Activated CD4-positive, alpha-beta T cell treated with anti-CD3 and anti-CD28 coated beads, Interleukin-2, amount 10 ng/mL, durations not matched to agents 24 days and 14 days (primary cell): ENCODE results near the gene MED6. TPM values are rescaled to one million over a fixed set of nuclear protein-coding genes. Genes with fewer than 3 reads are reported as not detected.

Experiments used
- DNase-seq: peaks from one replicate; pipeline ENCODE4 v3.0.0; 2022
- H3K27ac Mint-ChIP-seq: one replicate; pipeline ENCODE4 v1.8.0; 2022; ENCODE audit warnings: mild to moderate bottlenecking, mixed read lengths
- H3K27me3 Mint-ChIP-seq: one replicate; pipeline ENCODE4 v1.8.0; 2022; ENCODE audit warnings: mixed read lengths
- H3K36me3 Mint-ChIP-seq: one replicate; pipeline ENCODE4 v1.8.0; 2022; ENCODE audit warnings: low read depth, mild to moderate bottlenecking, mixed read lengths
- H3K4me1 Mint-ChIP-seq: one replicate; pipeline ENCODE4 v1.8.0; 2021; ENCODE audit warnings: mixed read lengths
- H3K4me3 Mint-ChIP-seq: one replicate; pipeline ENCODE4 v1.8.0; 2022; ENCODE audit warnings: mild to moderate bottlenecking, moderate library complexity, mixed read lengths
- H3K9me3 Mint-ChIP-seq: one replicate; pipeline ENCODE4 v1.8.0; 2021; ENCODE audit warnings: mixed read lengths
- intact Hi-C: fragments of 100-400 bp; cut with micrococcal nuclease; formaldehyde crosslinking; loops from one replicate; pipeline ENCODE4 v1.15.1; 2023
- total RNA-seq: library from RNA; stranded (reverse); gene quantifications from 2 replicates; pipeline ENCODE4 v1.2.3, GENCODE V29; 2022

Gene MED6
- total RNA-seq: 57.0 and 59.7 TPM in 2 replicates

GRCh38 chr14:70600382-70601157 lies at the start of gene MED6:
MED6 (minus strand) TSS chr14:70600655; CDS start chr14:70600637, 18 bp downstream.
- H3K9me3 Mint-ChIP-seq: no peaks in the 10 kb centered on the region
- peaks cover 20% of the 10 kb centered on the region for H3K4me1 Mint-ChIP-seq
- peaks cover 16% of the 10 kb centered on the region for H3K27me3 Mint-ChIP-seq
- H3K36me3 Mint-ChIP-seq: peaks cover 3% of the 10 kb centered on the region
- intact Hi-C loops: loop anchor here (2.0 to 5.0 kb wide), 3 partner anchors 42 to 207 kb away; partner anchors contain the start of gene MAP3K9
- H3K27ac Mint-ChIP-seq: peak within 1 kb of the TSS; percentile 94
- peak; percentile 98 for DNase-seq
- H3K4me3 Mint-ChIP-seq: peak within 1 kb of the TSS; percentile 96

GRCh38 chr14:70649803-70650202 lies 49.3 kb upstream of the MED6 start:
- H3K9me3 Mint-ChIP-seq: peaks cover 4% of the 10 kb centered on the region
- H3K36me3 Mint-ChIP-seq: peaks cover 23% of the 10 kb centered on the region
- no peak overlapping the region for H3K27ac Mint-ChIP-seq
- H3K27me3 Mint-ChIP-seq: no peaks in the 10 kb centered on the region
- no peak overlapping the region for H3K4me3 Mint-ChIP-seq
- H3K4me1 Mint-ChIP-seq: peaks cover 65% of the 10 kb centered on the region
- intact Hi-C loops: no loop called here
- DNase-seq: no peak

- no peak overlapping the region for H3K27ac Mint-ChIP-seq
- intact Hi-C loops: no loop called here
Observed at GRCh38 chr14:70648346-70648745, 47.9 kb upstream of the MED6 start.

GRCh38 chr14:70646705-70647104 lies 46.2 kb upstream of the MED6 start:
- Mint-ChIP-seq H3K36me3 (peaks cover 16% of the 10 kb centered on the region), H3K4me3 (peak overlapping the region; percentile 66), H3K9me3 (peaks cover 4% of the 10 kb centered on the region), H3K4me1 (peaks cover 55% of the 10 kb centered on the region), H3K27ac (peak overlapping the region; percentile 23), H3K27me3 (no peaks in the 10 kb centered on the region)
- intact Hi-C loops: no loop called here
- DNase-seq: peak; percentile 55

More at GRCh38 chr14:70648346-70648745, 47.9 kb upstream of the MED6 start:
- DNase-seq: peak; percentile 55
- H3K4me1 Mint-ChIP-seq: peaks cover 63% of the 10 kb centered on the region
- peaks cover 4% of the 10 kb centered on the region for H3K9me3 Mint-ChIP-seq
- peaks cover 23% of the 10 kb centered on the region for H3K36me3 Mint-ChIP-seq
- H3K27me3 Mint-ChIP-seq: no peaks in the 10 kb centered on the region
- no peak overlapping the region for H3K4me3 Mint-ChIP-seq

- H3K36me3 Mint-ChIP-seq: peaks cover 13% of the 10 kb centered on the region
- no peak overlapping the region for H3K27ac Mint-ChIP-seq
- peaks cover 55% of the 10 kb centered on the region for H3K4me1 Mint-ChIP-seq
- H3K4me3 Mint-ChIP-seq: no peak overlapping the region
- intact Hi-C loops: no loop called here
- DNase-seq: no peak
- H3K9me3 Mint-ChIP-seq: peaks cover 4% of the 10 kb centered on the region
- H3K27me3 Mint-ChIP-seq: no peaks in the 10 kb centered on the region
Observed at GRCh38 chr14:70645892-70646291, 45.4 kb upstream of the MED6 start.

- H3K27me3 Mint-ChIP-seq: peaks cover 2% of the 10 kb centered on the region
Observed at GRCh38 chr14:70643967-70644366, 43.5 kb upstream of the MED6 start.

GRCh38 chr14:70642303-70643235 lies 42.1 kb upstream of the MED6 start:
- Mint-ChIP-seq H3K4me1 (peaks cover 50% of the 10 kb centered on the region), H3K36me3 (peaks cover 3% of the 10 kb centered on the region), H3K27me3 (peaks cover 2% of the 10 kb centered on the region), H3K4me3 (peak overlapping the region; percentile 86), H3K9me3 (peaks cover 2% of the 10 kb centered on the region), H3K27ac (peak overlapping the region; percentile 91)
- DNase-seq: peak; percentile 82
- intact Hi-C loops: loop anchor here (2.0 to 5.0 kb wide), 3 partner anchors 42 to 165 kb away; partner anchors contain the start of genes MAP3K9 and MED6

More at GRCh38 chr14:70643967-70644366, 43.5 kb upstream of the MED6 start:
- no peak for DNase-seq
- peak overlapping the region; percentile 86 for H3K4me3 Mint-ChIP-seq
- intact Hi-C loops: loop anchor here (2.0 to 5.0 kb wide), 3 partner anchors 43 to 163 kb away; partner anchors contain the start of genes MAP3K9 and MED6
- H3K27ac Mint-ChIP-seq: peak overlapping the region; percentile 91
- peaks cover 4% of the 10 kb centered on the region for H3K9me3 Mint-ChIP-seq
- peaks cover 9% of the 10 kb centered on the region for H3K36me3 Mint-ChIP-seq
- peaks cover 55% of the 10 kb centered on the region for H3K4me1 Mint-ChIP-seq

- Mint-ChIP-seq H3K27me3 (peaks cover 2% of the 10 kb centered on the region), H3K4me1 (peaks cover 45% of the 10 kb centered on the region), H3K9me3 (no peaks in the 10 kb centered on the region), H3K27ac (peak within 1 kb of the TSS; percentile 94), H3K4me3 (peak within 1 kb of the TSS; percentile 94), H3K36me3 (peaks cover 3% of the 10 kb centered on the region)
- peak; percentile 82 for DNase-seq
- intact Hi-C loops: loop anchor here (1.0 to 5.0 kb wide), 4 partner anchors 14 to 166 kb away; partner anchors contain the start of genes MAP3K9 and MED6
Observed at GRCh38 chr14:70641548-70642302, 41.3 kb upstream of the MED6 start, which contains the start of gene TTC9. TTC9 (plus strand) TSS chr14:70641916; CDS start chr14:70642130, 214 bp downstream.

- peaks cover 39% of the 10 kb centered on the region for H3K4me1 Mint-ChIP-seq
- H3K27ac Mint-ChIP-seq: peak overlapping the region; percentile 94
- intact Hi-C loops: loop anchor here (1.0 to 5.0 kb wide), 3 partner anchors 14 to 166 kb away; partner anchors contain the start of gene MAP3K9
- H3K36me3 Mint-ChIP-seq: no peaks in the 10 kb centered on the region
- H3K27me3 Mint-ChIP-seq: peaks cover 2% of the 10 kb centered on the region
- no peaks in the 10 kb centered on the region for H3K9me3 Mint-ChIP-seq
- peak; percentile 82 for DNase-seq
- H3K4me3 Mint-ChIP-seq: peak overlapping the region; percentile 94
Observed at GRCh38 chr14:70640938-70641547, 40.6 kb upstream of the MED6 start.

- no peak for DNase-seq
- Mint-ChIP-seq H3K4me1 (peaks cover 18% of the 10 kb centered on the region), H3K36me3 (no peaks in the 10 kb centered on the region), H3K27me3 (peaks cover 2% of the 10 kb centered on the region), H3K4me3 (no peak overlapping the region), H3K27ac (no peak overlapping the region), H3K9me3 (no peaks in the 10 kb centered on the region)
- intact Hi-C loops: no loop called here
Observed at GRCh38 chr14:70638416-70638815, 38.0 kb upstream of the MED6 start.

GRCh38 chr14:70635971-70636595 lies 35.6 kb upstream of the MED6 start:
- H3K4me3 Mint-ChIP-seq: no peak overlapping the region

GRCh38 chr14:70631948-70632347 lies 31.5 kb upstream of the MED6 start:
- Mint-ChIP-seq H3K4me3 (no peak overlapping the region), H3K4me1 (no peaks in the 10 kb centered on the region), H3K27me3 (peaks cover 7% of the 10 kb centered on the region), H3K36me3 (no peaks in the 10 kb centered on the region), H3K9me3 (no peaks in the 10 kb centered on the region), H3K27ac (no peak overlapping the region)
- intact Hi-C loops: no loop called here
- no peak for DNase-seq

More at GRCh38 chr14:70635971-70636595, 35.6 kb upstream of the MED6 start:
- H3K27ac Mint-ChIP-seq: no peak overlapping the region
- DNase-seq: no peak
- H3K4me1 Mint-ChIP-seq: peaks cover 10% of the 10 kb centered on the region
- intact Hi-C loops: no loop called here
- no peaks in the 10 kb centered on the region for H3K36me3 Mint-ChIP-seq
- peaks cover 4% of the 10 kb centered on the region for H3K27me3 Mint-ChIP-seq
- no peaks in the 10 kb centered on the region for H3K9me3 Mint-ChIP-seq
